CMK (cell line): Measurements from ENCODE around the gene UVRAG.
"Not testable (repeated sequence)": the region's sequence is repeated elsewhere in the genome, so short reads cannot be mapped to it uniquely, and the experiment has no call there.

Experiments
- DNase-seq: peaks from one replicate; pipeline ENCODE4 v3.0.0-alpha.2; 2010; ENCODE audit warnings: low read depth

The UVRAG gene

DNA sequence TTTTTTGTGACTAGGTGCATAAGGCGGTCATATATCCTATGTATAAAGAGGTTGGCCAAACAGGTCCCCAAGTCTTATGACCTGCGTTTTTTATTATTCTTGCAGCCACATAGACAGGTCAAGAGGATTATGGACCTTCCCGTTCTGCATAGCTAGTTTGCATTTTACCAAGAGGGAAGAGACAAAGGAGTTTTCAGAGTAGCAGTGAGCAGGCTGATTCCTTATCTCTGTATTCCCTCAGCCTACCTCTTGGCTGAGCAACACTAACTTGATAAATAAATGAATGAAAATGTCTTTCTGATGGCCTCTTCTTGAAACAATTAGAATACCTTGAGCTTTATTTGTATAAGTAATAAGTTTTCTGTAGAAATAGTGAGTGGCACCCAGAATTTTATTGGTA, 210.8 kb downstream of the UVRAG start:
- DNase-seq, result no peak

DNA sequence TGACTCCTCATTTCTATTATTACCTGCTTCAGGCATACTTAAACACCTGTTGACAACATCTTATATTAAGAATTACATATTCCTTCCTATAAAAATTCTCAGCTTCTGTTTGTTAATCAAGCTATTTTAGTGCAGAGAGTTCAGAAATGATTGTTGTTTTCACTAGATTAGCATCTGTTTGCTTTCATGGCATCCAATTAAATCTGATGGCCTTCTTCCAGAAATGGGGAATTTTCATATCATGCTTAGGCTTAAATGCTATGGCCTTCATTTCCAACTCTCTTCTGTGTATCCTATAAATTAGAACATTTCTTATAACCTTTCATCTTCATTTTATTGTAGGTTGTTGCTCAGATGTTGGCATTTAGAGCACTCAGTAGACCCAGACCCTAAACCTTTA, 211.3 kb downstream of the UVRAG start:
- no peak for DNase-seq

DNA sequence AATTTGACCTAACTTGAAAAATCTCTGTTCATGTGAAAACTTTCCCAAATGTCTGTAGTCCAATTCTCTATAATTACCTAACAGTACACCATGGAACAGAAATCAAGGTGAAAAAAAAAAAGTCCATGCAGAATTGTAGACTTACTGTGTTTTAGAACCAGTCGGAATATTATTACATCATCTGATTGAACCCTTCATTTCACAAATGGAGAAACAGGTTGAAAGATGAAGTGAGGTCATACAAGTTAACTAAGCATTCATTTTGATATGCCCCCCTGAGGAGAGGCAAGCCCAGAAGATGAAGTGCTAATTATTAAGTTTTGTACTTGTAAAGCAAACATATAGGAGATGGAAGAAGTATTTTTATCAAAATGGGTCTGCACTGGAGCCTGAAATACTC, 211.9 kb downstream of the UVRAG start:
- DNase-seq, result no peak

DNA sequence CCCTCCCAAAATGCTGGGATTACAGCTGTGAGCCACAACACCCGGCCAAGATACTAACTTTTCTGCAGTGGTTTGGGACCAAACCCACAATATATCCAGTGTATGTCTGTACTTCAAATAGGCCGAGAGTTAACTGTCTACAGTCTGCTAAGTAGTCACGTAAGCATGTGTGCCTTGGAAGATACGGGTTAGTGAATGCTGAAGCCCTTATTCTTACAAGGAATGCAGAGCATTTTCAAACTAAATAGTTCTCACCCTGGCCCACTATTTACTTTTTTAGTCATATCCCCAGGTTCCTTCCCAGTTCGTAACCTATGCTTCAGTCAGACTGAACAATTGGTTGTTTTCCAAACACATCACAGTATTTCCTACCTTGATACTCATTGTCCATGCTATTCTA, 215.3 kb downstream of the UVRAG start:
- no peak for DNase-seq

DNA sequence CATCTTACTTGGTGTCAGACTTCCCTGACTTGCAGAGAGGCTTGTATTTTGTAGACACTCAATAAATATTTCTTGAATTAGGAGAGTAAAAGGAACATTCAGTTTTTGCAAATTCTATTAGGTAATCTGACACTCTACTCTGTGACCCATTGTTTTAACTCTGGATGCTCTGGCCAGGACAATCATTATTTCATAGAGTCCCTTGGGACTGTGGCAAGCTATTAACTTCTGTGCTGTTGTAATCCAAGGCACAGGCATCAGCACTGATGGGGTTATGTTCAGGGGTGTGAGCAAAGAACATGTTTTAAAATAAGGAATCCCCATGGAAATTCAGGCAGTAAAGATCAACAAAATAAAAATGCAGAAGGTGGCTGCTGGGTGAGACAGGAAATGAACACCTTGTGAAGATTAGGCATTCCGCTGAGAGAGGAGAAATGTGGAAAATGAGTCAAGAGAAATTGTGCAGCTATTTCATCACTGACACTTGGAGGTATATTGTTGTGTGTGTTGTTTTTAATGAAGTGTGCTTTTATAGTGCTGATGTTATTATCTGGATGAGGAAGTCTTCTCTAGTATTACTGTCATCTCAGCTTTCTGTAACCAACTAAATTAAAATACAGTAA, 216.1 kb downstream of the UVRAG start:
- DNase-seq, result no peak

DNA sequence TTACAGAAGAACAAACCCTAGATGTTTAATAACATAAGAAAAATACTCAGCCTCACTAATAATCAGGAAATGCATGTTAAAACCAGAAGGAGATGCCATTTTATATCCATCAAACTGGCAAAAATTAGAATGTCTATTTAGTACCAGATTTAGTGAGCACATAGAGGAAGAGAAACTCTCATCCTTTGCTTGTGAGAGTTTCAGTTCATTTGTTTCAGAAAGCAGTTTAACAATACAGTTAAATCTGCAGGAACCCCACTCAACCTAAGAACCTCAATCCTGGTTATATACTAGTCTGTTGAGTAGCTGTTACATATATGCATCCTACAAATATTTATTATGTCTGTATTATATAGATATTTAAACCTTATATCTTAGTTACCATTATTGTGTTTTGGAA, 218.7 kb downstream of the UVRAG start:
- DNase-seq, result no peak

DNA sequence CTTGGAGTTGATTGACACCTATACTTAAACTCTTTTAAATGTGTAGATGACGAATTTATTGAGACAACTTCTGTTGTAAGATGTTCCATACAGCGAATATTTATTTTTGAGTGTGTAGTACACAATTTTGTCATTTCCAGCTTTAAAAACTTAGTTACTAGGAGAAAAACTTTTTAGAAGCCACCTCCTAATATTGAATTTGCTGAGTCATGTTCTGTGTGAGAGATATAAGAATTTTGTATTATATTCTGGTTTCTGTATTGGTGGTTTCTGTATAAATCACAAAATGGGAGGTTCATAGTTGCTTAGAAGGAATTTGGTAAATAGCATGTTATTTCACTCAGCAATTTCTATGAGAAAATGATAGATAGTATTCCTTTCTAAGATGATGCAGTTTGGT, 220.0 kb downstream of the UVRAG start:
- no peak for DNase-seq

DNA sequence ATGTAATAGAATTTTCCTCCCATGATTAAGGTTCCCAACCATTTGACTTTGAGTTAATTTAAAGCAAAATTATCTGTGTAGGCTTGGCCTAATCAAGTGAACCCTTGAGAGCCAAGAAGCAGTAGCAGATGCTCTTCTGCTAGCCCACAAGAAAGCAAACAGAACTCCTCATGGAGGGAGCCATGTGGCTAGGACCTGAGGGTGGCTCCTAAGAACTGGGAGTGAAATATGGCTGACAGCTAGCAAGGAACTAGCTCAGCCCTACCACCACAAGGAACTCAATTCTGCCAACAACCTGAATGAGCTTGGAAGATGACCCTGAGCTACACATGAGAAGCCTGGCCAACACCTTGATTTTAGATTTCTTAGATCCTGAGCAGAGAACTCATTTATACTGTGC, 223.6 kb downstream of the UVRAG start:
- no peak for DNase-seq

DNA sequence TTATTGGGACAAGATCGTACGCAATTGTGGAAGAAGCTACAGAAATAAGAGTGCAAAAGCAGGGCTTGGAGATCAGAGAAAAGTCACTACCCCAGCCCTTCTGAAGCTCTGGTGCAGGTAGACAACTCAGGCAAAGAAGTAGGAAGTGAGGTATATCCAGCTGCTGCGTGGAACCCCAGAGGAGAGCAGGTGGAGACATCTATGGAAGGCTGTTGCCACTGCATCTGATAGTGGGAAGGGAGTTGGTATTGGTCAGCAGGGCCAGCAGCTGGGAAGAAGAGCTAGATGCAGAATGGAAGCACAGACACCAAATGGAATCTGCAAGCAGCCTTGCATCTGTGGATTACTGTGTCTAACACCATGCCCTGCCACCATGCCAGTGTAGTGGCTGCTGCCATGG, 226.2 kb downstream of the UVRAG start:
- DNase-seq, result no peak

DNA sequence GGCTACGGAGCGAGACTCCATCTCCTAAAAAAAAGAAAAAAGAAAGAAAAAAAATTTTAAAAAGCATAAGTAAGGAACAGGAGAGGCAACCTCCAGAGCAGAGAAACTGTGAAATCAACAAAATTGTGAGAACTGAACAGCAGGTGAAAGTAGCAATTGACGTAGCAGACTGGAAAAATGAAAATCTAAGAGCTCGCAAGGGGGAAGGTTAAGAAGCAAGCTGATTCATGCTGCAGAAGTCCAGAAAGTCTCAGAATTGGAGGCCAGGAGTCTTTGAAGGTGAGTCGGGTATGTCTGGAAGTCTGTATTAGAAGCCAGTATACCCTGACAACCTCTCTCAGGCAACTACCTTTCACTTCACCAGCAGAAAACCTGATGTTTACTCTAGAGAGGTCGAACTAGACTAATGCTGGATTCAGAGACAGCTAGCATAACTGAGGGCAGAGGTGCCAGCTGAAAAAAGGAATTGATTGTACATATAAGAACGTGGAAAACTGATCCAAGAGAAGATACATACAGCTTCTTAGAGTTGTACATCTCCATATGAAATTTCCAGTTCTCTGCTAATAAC, 229.8 kb downstream of the UVRAG start:
- DNase-seq, result no peak

DNA sequence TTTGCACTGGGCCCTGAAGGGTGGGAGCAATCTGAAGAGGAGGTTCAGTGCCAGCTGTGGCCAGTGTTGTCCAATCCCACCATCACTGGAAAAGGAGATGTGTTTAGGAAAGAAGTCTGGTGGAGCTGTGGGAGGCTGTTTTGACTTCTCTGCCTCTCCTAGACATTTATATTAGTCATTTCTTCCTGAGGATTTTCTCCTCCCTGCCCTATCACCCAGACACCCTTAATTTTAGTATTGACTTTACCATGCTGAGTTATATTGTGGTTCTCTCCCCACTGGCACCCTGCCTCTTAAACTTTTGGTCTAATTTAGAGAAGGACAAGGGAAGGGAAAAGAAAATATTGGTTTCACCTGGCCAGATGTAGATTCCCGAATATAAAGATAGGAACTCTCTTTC, 232.2 kb downstream of the UVRAG start:
- no peak for DNase-seq

DNA sequence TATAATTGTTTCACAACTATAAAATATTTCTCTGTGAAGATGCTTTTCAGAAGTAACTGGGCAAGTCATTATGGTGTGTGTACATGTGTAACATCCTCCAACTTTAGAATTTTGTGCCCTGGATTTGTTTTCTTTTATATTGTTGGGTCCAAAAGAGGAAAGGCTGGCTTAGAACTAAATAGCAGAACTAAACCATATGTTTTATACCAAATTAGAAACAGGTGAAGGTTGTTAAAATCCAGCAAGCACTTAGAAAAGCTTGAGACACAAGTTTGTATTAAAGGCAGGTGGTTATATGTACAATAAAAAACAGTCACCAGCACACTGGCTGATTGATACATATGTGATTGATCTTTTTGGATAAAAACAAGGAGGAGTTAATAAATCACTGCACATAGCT, 232.8 kb downstream of the UVRAG start:
- no peak for DNase-seq

DNA sequence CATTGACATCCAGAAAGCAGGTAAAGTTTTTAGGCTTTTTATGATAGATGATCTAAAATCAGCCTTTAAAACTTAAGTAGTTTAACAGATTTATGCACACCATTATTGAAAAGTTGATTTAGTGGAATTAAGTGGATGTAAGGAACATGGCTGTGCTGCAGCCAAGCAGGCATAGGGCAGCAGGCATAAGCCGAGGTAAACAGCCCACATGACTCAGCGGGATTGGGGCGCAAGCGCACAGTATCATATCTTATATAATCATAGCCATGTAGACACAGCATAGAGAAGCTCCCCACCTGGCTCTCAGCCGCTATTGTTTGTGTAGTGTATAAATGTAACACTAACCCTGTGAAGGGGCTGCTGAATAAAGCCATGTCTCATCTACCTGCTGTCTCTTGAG, 233.8 kb downstream of the UVRAG start:
- DNase-seq, result no peak

DNA sequence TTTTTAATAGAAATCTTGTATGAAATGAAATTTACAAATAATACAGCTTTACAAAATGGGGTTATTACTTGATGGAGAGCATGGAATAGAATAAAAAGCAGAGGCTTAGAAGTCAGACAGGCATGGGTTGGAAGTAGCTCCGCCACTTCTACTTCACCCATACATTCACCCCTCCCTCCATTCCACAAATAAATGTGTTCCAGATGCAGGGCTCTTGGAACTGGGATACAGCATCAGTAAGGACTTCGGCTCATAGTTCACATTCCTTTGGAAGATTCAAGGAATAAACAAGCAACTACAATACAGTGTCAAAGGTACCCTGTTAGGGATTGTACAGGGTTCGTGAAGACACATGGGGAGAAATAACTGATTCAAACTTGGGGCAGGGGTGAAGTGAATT, 234.5 kb downstream of the UVRAG start:
- no peak for DNase-seq

DNA sequence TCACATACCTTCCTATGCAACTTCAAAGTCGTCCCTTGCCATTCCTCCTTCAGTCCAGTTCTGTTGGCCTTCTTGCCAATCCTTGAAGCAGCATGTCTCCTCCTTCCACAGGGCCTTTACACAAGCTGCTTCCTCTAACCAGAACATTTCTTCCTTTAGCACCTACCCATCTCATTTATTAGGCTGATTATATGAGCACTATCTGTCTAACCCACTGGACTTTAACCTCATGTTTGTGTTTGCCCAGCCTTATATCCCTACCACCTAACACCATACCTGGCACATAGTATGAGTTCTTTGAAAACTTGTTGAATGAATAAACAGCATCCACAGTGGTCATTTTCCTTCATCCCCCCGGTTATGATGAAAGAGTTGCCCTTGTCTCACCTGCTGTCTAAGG, 236.9 kb downstream of the UVRAG start:
- DNase-seq, result no peak

DNA sequence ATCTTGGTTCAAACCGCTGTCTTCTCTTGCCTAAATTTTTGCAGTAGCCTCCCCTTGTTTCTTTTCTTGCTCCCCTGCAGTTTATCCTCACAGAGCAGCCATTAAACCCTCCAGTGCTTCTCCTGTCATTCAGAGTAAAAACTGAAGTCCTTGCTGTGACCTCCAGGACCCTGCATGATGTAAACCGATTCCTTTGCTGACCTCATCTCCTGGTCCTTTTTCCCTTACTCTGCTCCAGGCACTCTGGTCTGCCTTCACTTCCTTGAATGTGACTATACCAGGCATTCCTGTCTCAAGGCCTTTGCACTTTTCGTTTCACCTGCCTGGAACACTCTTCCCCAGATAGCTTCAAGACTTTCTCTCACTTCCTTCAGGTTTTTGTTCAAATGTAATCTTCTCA, 239.3 kb downstream of the UVRAG start:
- DNase-seq, result no peak

DNA sequence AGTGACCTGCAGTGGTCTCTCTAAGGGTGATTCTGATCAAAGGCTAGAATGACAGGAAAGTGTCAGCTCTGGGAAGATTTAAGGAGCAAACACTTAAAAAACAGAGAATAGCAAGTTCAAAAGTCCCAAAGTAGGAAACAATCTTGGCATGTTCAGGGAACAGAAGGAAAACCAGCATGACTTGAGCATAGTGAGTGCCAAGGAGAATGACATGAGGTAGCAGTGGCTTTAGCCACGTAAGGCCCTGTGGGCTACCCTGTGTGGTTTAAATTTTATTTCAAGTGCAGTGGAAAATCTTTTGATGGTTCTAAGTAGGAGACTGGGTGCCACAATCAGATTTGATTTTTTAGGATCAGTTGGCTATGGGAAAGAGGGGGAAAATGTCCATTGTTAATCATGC, 241.9 kb downstream of the UVRAG start:
- no peak for DNase-seq

DNA sequence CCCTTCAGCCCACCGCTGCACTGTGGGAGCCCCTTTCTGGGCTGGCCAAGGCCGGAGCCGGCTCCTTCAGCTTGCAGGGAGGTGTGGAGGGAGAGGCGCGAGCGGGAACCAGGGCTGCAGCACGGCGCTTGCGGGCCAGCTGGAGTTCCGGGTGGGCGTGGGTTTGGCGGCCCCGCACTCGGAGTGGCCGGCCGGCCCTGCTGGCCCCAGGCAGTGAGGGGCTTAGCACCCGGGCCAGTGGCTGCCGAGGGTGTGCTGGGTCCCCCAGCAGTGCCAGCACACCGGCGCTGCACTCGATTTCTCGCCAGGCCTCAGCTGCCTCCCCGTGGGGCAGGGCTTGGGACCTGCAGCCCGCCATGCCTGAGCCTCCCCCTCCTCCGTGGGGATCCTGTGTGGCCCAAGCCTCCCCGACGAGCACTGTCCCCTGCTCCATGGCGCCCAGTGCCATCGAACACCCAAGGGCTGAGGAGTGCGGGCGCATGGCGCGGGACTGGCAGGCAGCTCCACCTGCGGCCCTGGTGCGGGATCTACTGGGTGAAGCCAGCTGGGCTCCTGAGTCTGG, 245.5 kb downstream of the UVRAG start:
- not testable (repeated sequence) for DNase-seq

DNA sequence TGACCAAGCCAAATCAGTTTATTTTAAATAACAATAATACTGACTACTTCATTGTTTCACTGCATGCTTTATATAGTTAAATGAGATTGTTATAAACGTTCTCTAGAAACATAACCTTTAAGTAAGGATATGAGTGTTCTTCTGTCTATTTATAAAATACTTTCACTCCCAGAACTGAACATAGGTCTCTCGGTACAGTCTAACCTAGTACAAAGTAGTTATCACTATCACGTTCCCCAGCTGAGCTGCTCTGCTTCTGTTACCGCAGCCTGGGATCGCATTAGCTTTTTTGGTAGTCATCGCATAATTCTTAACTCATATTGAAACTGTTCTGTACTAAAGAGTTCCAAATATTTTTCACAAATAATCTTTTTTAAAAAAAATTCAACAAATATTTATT, 247.7 kb downstream of the UVRAG start:
- no peak for DNase-seq

DNA sequence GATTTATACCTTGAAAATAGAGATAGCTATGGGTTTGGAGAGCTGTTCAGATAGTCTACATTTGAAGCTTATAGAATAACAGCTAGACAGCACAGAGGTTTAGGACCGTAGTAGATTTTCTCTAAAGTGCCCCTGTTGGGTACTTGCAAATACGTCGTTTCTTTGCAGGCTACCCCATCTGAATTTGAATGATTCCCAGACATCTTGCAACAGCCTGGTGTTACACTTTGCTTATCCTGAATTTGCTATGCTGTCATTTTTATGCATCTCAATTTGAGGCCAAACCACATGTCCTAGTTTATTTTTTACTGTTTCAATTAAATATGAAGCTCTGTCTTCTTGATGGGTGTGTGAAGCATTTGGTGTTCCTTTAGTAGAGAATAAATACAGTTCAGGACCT, 249.2 kb downstream of the UVRAG start:
- DNase-seq, result no peak

DNA sequence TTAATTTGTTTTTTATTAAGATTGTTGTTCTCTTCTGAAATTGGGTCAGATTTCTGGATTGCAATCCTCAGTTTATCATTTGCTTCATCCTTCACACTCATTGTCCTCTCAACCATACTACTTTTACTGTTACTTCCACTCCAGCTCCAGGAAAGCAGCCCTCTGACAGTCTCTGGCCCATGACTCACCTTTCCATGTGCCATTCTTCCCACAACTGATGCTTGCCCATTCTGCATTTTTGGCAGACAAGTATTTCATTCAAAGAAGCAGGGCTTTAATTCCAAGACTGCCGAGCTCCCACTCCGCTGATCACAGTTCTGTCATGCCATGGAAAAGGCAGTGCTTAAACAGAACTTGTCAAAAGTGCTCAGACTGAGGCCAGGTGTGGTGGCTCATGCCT, 252.1 kb downstream of the UVRAG start:
- no peak for DNase-seq

DNA sequence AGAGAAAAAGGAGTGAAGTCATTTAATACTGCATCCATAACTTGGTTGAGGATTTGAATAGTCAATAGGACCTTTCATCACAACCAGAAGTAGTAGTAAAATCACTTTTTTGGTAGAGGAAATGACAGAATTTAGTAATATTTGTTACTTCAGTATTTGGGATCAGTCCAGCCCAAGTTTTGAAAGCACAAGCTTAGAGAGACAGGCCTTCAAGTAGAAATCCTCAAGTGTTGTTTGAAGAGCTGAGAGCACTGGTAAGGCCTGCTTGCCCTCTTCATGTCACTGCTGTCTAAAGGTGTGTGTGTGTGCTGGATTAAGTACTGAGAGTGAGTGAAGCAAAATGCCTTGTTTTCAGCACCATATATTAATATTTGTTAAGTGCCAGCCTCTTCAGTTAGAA, 254.0 kb downstream of the UVRAG start:
- DNase-seq, result no peak

DNA sequence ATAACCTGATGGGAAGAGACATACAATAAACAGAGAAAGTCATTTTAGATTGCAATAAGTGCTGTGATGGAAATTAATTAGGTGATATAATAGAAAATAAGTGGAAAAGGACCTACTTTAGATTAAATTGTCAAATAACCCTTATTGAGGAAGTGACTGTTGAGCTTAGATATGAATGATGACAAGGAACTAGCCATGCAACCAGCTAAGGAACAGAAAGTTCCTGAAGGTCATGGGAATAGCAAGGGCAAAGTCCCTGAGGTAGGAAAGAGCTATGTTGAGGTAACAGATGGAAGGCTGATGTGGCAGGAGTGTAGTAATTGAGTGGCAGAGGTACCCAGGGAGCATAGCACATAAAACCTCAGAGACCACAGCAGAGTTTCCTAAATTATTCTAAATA, 256.1 kb downstream of the UVRAG start:
- DNase-seq, result no peak

DNA sequence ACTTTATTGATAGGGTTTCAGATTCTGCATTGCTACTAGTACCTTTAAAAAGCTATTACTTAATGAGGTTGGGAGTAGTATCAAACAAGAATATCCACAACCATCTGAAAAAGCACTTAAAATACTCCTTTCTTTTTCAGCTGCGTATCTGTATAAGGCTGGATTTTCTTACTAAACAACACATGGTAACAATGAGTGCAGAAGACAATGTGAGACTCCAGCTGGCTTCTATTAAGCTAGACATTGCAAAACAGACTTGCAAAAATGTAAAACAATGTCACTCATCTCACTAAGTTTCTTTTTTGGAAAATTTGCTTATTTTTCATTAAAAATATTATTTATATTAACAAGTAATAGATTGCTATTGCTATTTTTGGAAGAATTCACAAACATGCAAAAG, 258.7 kb downstream of the UVRAG start:
- no peak for DNase-seq
